Ishikawa (cell line): ENCODE results near the gene EPS8L3.

ENCODE experiments used
- CREB1 ChIP-seq: IDR thresholded peaks from 2 replicates; pipeline ENCODE4 v1.6.1; 2012; ENCODE audit warnings: low read depth
- EP300 ChIP-seq: IDR thresholded peaks from 2 replicates; pipeline ENCODE4 v1.6.1; 2012; ENCODE audit warnings: borderline replicate concordance
- FOXM1 ChIP-seq: IDR thresholded peaks from 2 replicates; pipeline ENCODE4 v1.6.1; 2012; ENCODE audit warnings: low read depth, borderline replicate concordance
- RAD21 ChIP-seq: IDR thresholded peaks from 2 replicates; pipeline ENCODE4 v1.6.1; 2012; ENCODE audit warnings: low read depth
- TAF1 ChIP-seq: IDR thresholded peaks from 2 replicates; pipeline ENCODE4 v1.6.1; 2012; ENCODE audit warnings: low read depth, mild to moderate bottlenecking
- TCF12 ChIP-seq: IDR thresholded peaks from 2 replicates; pipeline ENCODE4 v1.6.1; 2012; ENCODE audit warnings: low read depth
- TF ChIP-seq, protein P1 (sequence below): IDR thresholded peaks from 2 replicates; pipeline ENCODE4 v1.6.1; 2012
- TF ChIP-seq, protein P2 (sequence below): IDR thresholded peaks from 2 replicates; pipeline ENCODE4 v1.6.1; 2012
- TF ChIP-seq, protein P3 (sequence below): IDR thresholded peaks from 2 replicates; pipeline ENCODE4 v1.6.1; 2012; ENCODE audit warnings: low read depth, mild to moderate bottlenecking

DNA sequence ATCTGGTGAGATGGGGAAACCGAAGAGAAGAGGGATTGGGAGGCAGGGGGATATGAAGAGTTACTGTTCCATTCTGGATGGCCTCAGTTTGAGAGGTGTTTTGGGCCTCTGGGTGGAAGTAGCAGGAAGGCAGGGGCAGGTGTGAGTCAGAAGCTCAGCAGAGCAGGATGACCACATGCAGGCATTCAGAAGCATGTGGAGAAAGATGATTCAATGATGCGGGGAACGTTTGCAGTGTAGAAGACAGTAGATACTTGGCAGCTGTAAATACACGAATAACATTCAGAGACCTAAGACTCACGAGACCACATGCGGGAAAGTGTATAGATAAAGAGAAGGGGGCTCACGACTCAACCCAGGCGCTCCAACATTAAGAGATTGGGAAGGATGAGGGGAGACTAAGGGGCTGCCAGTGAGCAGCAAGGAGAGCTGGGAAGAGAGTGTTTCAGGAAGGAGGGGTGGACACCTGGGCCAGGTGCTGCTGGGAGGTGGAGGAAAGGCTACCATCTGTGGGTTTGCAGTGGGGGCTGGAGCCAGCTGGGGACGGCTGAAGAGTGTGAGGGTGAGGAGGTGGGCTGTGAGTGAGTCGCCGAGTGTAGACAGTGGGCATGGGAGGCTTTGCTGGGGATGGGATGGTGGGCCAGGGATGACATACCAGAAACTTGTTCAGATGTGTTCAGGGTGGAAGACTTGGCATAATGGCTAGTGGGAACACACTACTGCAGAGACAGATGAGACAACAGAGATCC is 5.8 kb upstream of the EPS8L3 start:
- TF ChIP-seq, protein P1, sequence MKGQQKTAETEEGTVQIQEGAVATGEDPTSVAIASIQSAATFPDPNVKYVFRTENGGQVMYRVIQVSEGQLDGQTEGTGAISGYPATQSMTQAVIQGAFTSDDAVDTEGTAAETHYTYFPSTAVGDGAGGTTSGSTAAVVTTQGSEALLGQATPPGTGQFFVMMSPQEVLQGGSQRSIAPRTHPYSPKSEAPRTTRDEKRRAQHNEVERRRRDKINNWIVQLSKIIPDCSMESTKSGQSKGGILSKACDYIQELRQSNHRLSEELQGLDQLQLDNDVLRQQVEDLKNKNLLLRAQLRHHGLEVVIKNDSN: no peak
- no peak for TF ChIP-seq EP300
- TF ChIP-seq, protein P2, sequence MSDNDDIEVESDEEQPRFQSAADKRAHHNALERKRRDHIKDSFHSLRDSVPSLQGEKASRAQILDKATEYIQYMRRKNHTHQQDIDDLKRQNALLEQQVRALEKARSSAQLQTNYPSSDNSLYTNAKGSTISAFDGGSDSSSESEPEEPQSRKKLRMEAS: no peak
- TF ChIP-seq, protein P3, sequence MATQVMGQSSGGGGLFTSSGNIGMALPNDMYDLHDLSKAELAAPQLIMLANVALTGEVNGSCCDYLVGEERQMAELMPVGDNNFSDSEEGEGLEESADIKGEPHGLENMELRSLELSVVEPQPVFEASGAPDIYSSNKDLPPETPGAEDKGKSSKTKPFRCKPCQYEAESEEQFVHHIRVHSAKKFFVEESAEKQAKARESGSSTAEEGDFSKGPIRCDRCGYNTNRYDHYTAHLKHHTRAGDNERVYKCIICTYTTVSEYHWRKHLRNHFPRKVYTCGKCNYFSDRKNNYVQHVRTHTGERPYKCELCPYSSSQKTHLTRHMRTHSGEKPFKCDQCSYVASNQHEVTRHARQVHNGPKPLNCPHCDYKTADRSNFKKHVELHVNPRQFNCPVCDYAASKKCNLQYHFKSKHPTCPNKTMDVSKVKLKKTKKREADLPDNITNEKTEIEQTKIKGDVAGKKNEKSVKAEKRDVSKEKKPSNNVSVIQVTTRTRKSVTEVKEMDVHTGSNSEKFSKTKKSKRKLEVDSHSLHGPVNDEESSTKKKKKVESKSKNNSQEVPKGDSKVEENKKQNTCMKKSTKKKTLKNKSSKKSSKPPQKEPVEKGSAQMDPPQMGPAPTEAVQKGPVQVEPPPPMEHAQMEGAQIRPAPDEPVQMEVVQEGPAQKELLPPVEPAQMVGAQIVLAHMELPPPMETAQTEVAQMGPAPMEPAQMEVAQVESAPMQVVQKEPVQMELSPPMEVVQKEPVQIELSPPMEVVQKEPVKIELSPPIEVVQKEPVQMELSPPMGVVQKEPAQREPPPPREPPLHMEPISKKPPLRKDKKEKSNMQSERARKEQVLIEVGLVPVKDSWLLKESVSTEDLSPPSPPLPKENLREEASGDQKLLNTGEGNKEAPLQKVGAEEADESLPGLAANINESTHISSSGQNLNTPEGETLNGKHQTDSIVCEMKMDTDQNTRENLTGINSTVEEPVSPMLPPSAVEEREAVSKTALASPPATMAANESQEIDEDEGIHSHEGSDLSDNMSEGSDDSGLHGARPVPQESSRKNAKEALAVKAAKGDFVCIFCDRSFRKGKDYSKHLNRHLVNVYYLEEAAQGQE: no peak
- TF ChIP-seq TAF1: no peak
- no peak for TF ChIP-seq CREB1
- TF ChIP-seq RAD21: no peak
- TF ChIP-seq FOXM1: no peak
- no peak for TF ChIP-seq TCF12
